Kidney (tissue), 14 donors: Measurements from ENCODE around the gene ALPG. TPM values are rescaled to one million over a fixed set of nuclear protein-coding genes. Genes with fewer than 3 reads are reported as not detected.
"Not testable (repeated sequence)": the region's sequence is repeated elsewhere in the genome, so short reads cannot be mapped to it uniquely, and the experiment has no call there.

Experiments used
- DNase-seq, 5 donors: peaks; one replicate each; pipeline ENCODE4 v3.0.0-alpha.2; 2013 to 2020
- FAIRE-seq: peaks from 2 replicates; lab custom pipeline; 2012; peaks lifted over from hg19 to GRCh38; lab: Jason Lieb, UNC
- H3K27ac ChIP-seq, 2 donors: one replicate each; pipeline ENCODE4 v1.7.0; 2013; ENCODE audit warnings: low read depth in 2 of 2, low read length in 2 of 2, inconsistent platforms in 1 of 2
- H3K27me3 ChIP-seq: one replicate; pipeline ENCODE4 v1.7.1; 2013; ENCODE audit warnings: low read length, inconsistent platforms; ENCODE audit not compliant: control insufficient read depth, insufficient read depth
- H3K36me3 ChIP-seq, 3 donors: one replicate each; pipeline versions ENCODE4 v1.7.0 to v1.7.1; 2013; ENCODE audit warnings: low read length in 3 of 3, control low read depth in 1 of 3, inconsistent platforms in 1 of 3; ENCODE audit not compliant: insufficient read depth in 3 of 3, control insufficient read depth in 2 of 3
- H3K4me1 ChIP-seq, 3 donors: one replicate each; pipeline versions ENCODE4 v1.7.0 to v1.7.1; 2013; ENCODE audit warnings: low read length in 3 of 3, inconsistent platforms in 1 of 3, low read depth in 1 of 3; ENCODE audit not compliant: control insufficient read depth in 2 of 3, insufficient read depth in 2 of 3
- H3K4me3 ChIP-seq, 3 donors: one replicate each; pipeline versions ENCODE4 v1.7.0 to v1.8.1; 2013; ENCODE audit warnings: low read length in 3 of 3, control low read depth in 1 of 3, inconsistent platforms in 1 of 3
- H3K9ac ChIP-seq, 3 donors: one replicate each; pipeline versions ENCODE4 v1.7.0 to v1.7.1; 2013; ENCODE audit warnings: low read length in 3 of 3, control low read depth in 1 of 3, inconsistent platforms in 1 of 3
- H3K9me3 ChIP-seq, 3 donors: one replicate each; pipeline versions ENCODE4 v1.7.0 to v1.7.1; 2013; ENCODE audit warnings: low read length in 3 of 3, control low read depth in 1 of 3, inconsistent platforms in 1 of 3; ENCODE audit not compliant: control insufficient read depth in 2 of 3, insufficient read depth in 1 of 3
- intact Hi-C: fragments of 100-400 bp; cut with DNase I; formaldehyde crosslinking; loops from one replicate; pipeline ENCODE4 v1.11.1; 2022
- polyA plus RNA-seq: library from polyadenylated mRNA; stranded (reverse); fragments of 350-450 nt; fragmentation: Illumina TruSeq; extraction: RNeasy Lipid Tissue Mini Kit (QIAGEN cat#74804); gene quantifications from one replicate; pipeline ENCODE4 v1.2.3, GENCODE V29; 2014; ENCODE audit warnings: low read depth, low replicate concordance; ENCODE audit not compliant: insufficient read depth
- total RNA-seq: library from RNA; stranded (reverse); fragmentation: NEBNext Ultra II Directional; extraction: Animal tissue kit (Norgen Biotek cat#: 25700); gene quantifications from one replicate; pipeline ENCODE4 v1.2.1, GENCODE V29; 2021
- TF ChIP-seq, protein P1 (sequence below): IDR thresholded peaks from 3 replicates; pipeline ENCODE4 v1.5.1; 2012; ENCODE audit warnings: mild to moderate bottlenecking, moderate library complexity, borderline replicate concordance; ENCODE audit not compliant: insufficient read depth; ENCODE audit errors: extremely low read depth
- donor health status: control.
- donor health status: control.
- donor health status: control.
- donor health status: control.
- donor health status: control.
- donor health status: DM: yes; HTN: yes; CAD: no.
- donor health status: Normal renal cell carcinoma (clear cell type).

Gene ALPG
- total and polyA plus RNA-seq, 2 donors from 2014 or later, result not detected

DNA sequence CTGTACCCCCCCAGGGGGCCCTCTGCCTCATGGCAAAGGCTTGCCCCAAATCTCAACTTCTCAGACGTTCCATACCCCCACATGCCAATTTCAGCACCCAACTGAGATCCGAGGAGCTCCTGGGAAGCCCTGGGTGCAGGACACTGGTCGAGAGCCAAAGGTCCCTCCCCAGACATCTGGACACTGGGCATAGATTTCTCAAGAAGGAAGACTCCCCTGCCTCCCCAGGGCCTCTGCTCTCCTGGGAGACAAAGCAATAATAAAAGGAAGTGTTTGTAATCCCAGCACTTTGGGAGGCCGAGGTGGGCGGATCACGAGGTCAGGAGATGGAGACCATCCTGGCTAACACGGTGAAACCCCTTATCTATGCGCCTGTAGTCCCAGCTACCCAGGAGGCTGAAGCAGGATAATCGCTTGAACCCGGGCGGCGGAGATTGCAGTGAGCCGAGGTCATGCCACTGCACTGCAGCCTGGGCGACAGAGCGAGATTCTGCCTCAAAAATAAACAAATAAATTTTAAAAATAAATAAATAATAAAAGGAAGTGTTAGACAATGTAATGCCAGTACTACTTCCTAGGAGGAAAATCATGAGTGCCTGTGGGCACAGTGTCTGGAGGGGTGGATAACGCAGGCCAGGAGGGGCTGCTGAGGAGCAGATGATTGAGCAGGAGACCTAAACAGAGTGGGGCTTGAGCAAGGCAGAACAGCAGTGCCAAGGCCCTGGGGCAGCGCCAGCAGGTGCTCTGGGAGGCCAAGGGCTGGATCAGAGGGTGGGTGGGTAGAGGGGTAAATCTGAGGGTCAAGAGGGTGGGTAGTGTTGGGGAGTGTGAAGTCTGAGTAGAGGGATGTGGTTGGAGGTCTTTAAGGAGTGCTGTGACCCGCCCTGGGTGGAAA, 24.1 kb upstream of the ALPG start:
- FAIRE-seq (no peak), DNase-seq (no peak)
- H3K9me3 ChIP-seq, result no peaks in the 10 kb centered on the region
- H3K4me3 ChIP-seq, result no peak overlapping the region
- no peaks in the 10 kb centered on the region for H3K36me3 ChIP-seq
- peaks cover 27% of the 10 kb centered on the region for H3K27me3 ChIP-seq
- no peak overlapping the region for H3K9ac ChIP-seq
- TF ChIP-seq, protein P1, sequence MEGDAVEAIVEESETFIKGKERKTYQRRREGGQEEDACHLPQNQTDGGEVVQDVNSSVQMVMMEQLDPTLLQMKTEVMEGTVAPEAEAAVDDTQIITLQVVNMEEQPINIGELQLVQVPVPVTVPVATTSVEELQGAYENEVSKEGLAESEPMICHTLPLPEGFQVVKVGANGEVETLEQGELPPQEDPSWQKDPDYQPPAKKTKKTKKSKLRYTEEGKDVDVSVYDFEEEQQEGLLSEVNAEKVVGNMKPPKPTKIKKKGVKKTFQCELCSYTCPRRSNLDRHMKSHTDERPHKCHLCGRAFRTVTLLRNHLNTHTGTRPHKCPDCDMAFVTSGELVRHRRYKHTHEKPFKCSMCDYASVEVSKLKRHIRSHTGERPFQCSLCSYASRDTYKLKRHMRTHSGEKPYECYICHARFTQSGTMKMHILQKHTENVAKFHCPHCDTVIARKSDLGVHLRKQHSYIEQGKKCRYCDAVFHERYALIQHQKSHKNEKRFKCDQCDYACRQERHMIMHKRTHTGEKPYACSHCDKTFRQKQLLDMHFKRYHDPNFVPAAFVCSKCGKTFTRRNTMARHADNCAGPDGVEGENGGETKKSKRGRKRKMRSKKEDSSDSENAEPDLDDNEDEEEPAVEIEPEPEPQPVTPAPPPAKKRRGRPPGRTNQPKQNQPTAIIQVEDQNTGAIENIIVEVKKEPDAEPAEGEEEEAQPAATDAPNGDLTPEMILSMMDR, result no peak
- peaks cover 0 to 4% (median 0%) of the 10 kb centered on the region in 3 donors for H3K4me1 ChIP-seq
- no peak overlapping the region for H3K27ac ChIP-seq
- intact Hi-C loops, result no loop called here

DNA sequence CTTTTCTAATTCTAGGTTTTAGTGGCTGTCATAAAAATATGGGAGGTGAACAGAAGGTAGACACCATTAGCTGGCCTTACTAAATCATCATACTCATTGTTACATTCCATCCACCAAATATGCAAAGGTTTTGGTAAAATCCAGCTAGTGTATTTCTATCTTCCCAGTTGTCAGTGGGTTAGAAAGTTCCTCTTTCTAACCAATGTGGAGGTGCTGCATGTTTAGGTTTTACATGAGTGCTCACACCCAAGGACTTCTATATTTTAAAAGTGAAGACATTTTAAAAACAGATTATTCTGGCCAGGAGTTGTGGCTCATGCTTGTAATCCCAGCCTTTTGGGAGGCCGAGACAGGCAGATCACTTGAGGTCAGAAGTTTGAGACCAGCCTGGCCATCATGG, 22.2 kb upstream of the ALPG start:
- Histone ChIP-seq H3K4me1 (peaks cover 0 to 4% (median 0%) of the 10 kb centered on the region in 3 donors), H3K9ac (no peak overlapping the region), H3K27ac (no peak overlapping the region), H3K9me3 (no peaks in the 10 kb centered on the region), H3K36me3 (no peaks in the 10 kb centered on the region), H3K27me3 (peaks cover 39% of the 10 kb centered on the region), H3K4me3 (no peak overlapping the region)
- FAIRE-seq (no peak), DNase-seq (no peak)
- intact Hi-C loops, result no loop called here
- TF ChIP-seq, protein P1, result no peak

DNA sequence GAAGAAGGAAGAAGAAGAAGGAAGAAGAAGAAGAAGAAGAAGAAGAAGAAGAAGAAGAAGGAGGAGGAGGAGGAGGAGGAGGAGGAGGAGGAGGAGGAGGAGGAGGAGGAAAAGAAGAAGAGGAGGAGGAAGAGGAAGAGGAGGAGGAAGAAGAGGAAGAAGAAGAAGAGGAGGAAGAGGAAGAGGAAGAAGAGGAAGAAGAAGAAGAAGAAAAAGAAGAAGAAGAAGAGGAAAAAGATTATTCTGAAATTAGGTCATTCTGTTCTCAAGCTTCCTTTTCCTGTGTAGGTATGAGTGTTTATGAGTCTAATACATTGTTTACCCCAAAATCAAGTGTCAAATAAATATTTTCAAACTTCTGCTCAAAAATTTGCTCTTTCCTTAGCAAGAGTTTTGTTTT, 21.6 kb upstream of the ALPG start:
- H3K9me3 ChIP-seq, H3K4me3 ChIP-seq, DNase-seq, H3K36me3 ChIP-seq, H3K27ac ChIP-seq, intact Hi-C loops, H3K9ac ChIP-seq, H3K4me1 ChIP-seq, FAIRE-seq: not testable (repeated sequence)
- H3K27me3 ChIP-seq, result peaks cover 41% of the 10 kb centered on the region

- no peak overlapping the region for H3K27ac ChIP-seq
- no peak overlapping the region for H3K9ac ChIP-seq
- H3K27me3 ChIP-seq, result peaks cover 46% of the 10 kb centered on the region
- no peak for FAIRE-seq
- H3K36me3 ChIP-seq, result no peaks in the 10 kb centered on the region
- intact Hi-C loops, result no loop called here
- no peak overlapping the region for H3K4me3 ChIP-seq
- peaks cover 0 to 4% (median 0%) of the 10 kb centered on the region in 3 donors for H3K4me1 ChIP-seq
- TF ChIP-seq, protein P1, result no peak
- DNase-seq, result peak in 2 of 5 donors; percentile 43 to 62
- no peaks in the 10 kb centered on the region for H3K9me3 ChIP-seq
Observed at GRCh38 chr2:232385660-232386489, 20.8 kb upstream of the ALPG start.
